ENCODE data around the gene LACRT.

The LACRT gene

GRCh38 chr12:54654926-54655325, 20.2 kb upstream of the LACRT start:
- DNase-seq (ENCODE audit: insufficient read length, low spot score), result no peak
- FAIRE-seq, result no peak
- no peak for TF ChIP-seq CTCF (IDR thresholded peaks at IDR 0.05; ENCODE audit: insufficient read depth, missing control alignments)

- no peak for TF ChIP-seq CTCF (IDR thresholded peaks at IDR 0.05; ENCODE audit: insufficient read depth, missing control alignments)
- DNase-seq (ENCODE audit: insufficient read length, low spot score), result no peak
- FAIRE-seq, result no peak
These were observed 18.3 kb upstream of the LACRT start for GRCh38 chr12:54653025-54653424.

- FAIRE-seq, result no peak
- DNase-seq (ENCODE audit: insufficient read length, low spot score), result no peak
- no peak for TF ChIP-seq CTCF (IDR thresholded peaks at IDR 0.05; ENCODE audit: insufficient read depth, missing control alignments)
These were observed 16.2 kb upstream of the LACRT start for GRCh38 chr12:54650889-54651288.

GRCh38 chr12:54650409-54650808, 15.7 kb upstream of the LACRT start:
- FAIRE-seq (no peak), DNase-seq (ENCODE audit: insufficient read length, low spot score) (no peak)
- no peak for TF ChIP-seq CTCF (IDR thresholded peaks at IDR 0.05; ENCODE audit: insufficient read depth, missing control alignments)

GRCh38 chr12:54649825-54650224, 15.1 kb upstream of the LACRT start:
- DNase-seq (ENCODE audit: insufficient read length, low spot score) (no peak), FAIRE-seq (no peak)
- TF ChIP-seq CTCF (IDR thresholded peaks at IDR 0.05; ENCODE audit: insufficient read depth, missing control alignments), result no peak

- no peak for TF ChIP-seq CTCF (IDR thresholded peaks at IDR 0.05; ENCODE audit: insufficient read depth, missing control alignments)
- DNase-seq (ENCODE audit: insufficient read length, low spot score) (no peak), FAIRE-seq (no peak)
These were observed 13.6 kb upstream of the LACRT start, which contains the start of gene DCD for GRCh38 chr12:54648265-54648664. Gene DCD (minus strand): TSS chr12:54648365. CDS start chr12:54648303, 62 bp downstream.

GRCh38 chr12:54641554-54641953, 6.9 kb upstream of the LACRT start:
- TF ChIP-seq CTCF (IDR thresholded peaks at IDR 0.05; ENCODE audit: insufficient read depth, missing control alignments), result no peak
- DNase-seq (ENCODE audit: insufficient read length, low spot score) (no peak), FAIRE-seq (no peak)
